DOHH2 (cell line): ENCODE measurements around the gene NLRC3.

ENCODE experiments used
- H3F3A ChIP-seq: fragments of 200-600 bp; sonication (generic), shearing (Covaris generic); 2 replicates; pipeline ENCODE4 v1.6.0; 2016; ENCODE audit warnings: antibody characterized with exemption, mild to moderate bottlenecking; ENCODE audit not compliant: control insufficient read depth, insufficient read depth
- H3K27ac ChIP-seq: fragments of 200-600 bp; sonication (generic); 2 replicates; pipeline ENCODE4 v1.5.1; 2014; ENCODE audit warnings: low read depth, mild to moderate bottlenecking, low read length, moderate library complexity
- H3K27me3 ChIP-seq: fragments of 200-600 bp; sonication (generic); 2 replicates; pipeline ENCODE4 v1.6.1; 2014; ENCODE audit warnings: mild to moderate bottlenecking, low read length, mixed read lengths; ENCODE audit not compliant: control insufficient read depth
- H3K36me3 ChIP-seq: fragments of 200-600 bp; sonication (generic); 2 replicates; pipeline ENCODE4 v1.6.1; 2014; ENCODE audit warnings: mild to moderate bottlenecking, low read length, moderate library complexity, mixed read lengths; ENCODE audit not compliant: control insufficient read depth
- H3K4me1 ChIP-seq: fragments of 200-600 bp; sonication (generic); 2 replicates; pipeline ENCODE4 v1.6.1; 2014; ENCODE audit warnings: mild to moderate bottlenecking, low read length, mixed read lengths; ENCODE audit not compliant: control insufficient read depth
- H3K4me2 ChIP-seq: fragments of 200-600 bp; sonication (generic); 2 replicates; pipeline ENCODE4 v1.6.0; 2014; ENCODE audit warnings: mild to moderate bottlenecking, low read length, moderate library complexity
- H3K4me3 ChIP-seq: fragments of 200-600 bp; sonication (generic); 2 replicates; pipeline ENCODE4 v1.5.1; 2014; ENCODE audit warnings: mild to moderate bottlenecking, low read length, mixed read lengths
- H3K79me2 ChIP-seq: fragments of 200-600 bp; sonication (generic); 2 replicates; pipeline ENCODE4 v1.6.1; 2014; ENCODE audit warnings: mild to moderate bottlenecking, low read length, mixed read lengths; ENCODE audit not compliant: control insufficient read depth
- H3K9me2 ChIP-seq: fragments of 200-600 bp; sonication (generic); replicated peaks from 2 replicates; pipeline ENCODE4 v1.6.1; 2014; ENCODE audit warnings: mild to moderate bottlenecking, low read length, mixed read lengths; ENCODE audit not compliant: control insufficient read depth
- H3K9me3 ChIP-seq: fragments of 200-600 bp; sonication (generic); 2 replicates; pipeline ENCODE4 v1.6.1; 2014; ENCODE audit warnings: antibody characterized with exemption, low read length, mixed read lengths; ENCODE audit not compliant: control insufficient read depth, insufficient read depth
- H4K20me1 ChIP-seq: fragments of 200-600 bp; sonication (generic); 2 replicates; pipeline ENCODE4 v1.6.0; 2014; ENCODE audit warnings: low read depth, mild to moderate bottlenecking, antibody characterized with exemption, low read length, moderate library complexity; ENCODE audit not compliant: control insufficient read depth, insufficient read depth
- EZH2phosphoT487 ChIP-seq: fragments of 200-600 bp; sonication (generic); IDR thresholded peaks from 2 replicates; pipeline ENCODE4 v1.6.1; 2017; ENCODE audit warnings: borderline replicate concordance, mild to moderate bottlenecking, antibody characterized with exemption, low read length, moderate library complexity, mixed read lengths
- TF ChIP-seq, protein P1 (sequence below): fragments of 200-600 bp; sonication (generic); IDR thresholded peaks from one replicate; pipeline ENCODE4 v1.5.1; 2014; ENCODE audit warnings: antibody characterized with exemption, mild to moderate bottlenecking, low read depth, low read length; ENCODE audit not compliant: poor library complexity, severe bottlenecking

NLRC3 gene

DNA sequence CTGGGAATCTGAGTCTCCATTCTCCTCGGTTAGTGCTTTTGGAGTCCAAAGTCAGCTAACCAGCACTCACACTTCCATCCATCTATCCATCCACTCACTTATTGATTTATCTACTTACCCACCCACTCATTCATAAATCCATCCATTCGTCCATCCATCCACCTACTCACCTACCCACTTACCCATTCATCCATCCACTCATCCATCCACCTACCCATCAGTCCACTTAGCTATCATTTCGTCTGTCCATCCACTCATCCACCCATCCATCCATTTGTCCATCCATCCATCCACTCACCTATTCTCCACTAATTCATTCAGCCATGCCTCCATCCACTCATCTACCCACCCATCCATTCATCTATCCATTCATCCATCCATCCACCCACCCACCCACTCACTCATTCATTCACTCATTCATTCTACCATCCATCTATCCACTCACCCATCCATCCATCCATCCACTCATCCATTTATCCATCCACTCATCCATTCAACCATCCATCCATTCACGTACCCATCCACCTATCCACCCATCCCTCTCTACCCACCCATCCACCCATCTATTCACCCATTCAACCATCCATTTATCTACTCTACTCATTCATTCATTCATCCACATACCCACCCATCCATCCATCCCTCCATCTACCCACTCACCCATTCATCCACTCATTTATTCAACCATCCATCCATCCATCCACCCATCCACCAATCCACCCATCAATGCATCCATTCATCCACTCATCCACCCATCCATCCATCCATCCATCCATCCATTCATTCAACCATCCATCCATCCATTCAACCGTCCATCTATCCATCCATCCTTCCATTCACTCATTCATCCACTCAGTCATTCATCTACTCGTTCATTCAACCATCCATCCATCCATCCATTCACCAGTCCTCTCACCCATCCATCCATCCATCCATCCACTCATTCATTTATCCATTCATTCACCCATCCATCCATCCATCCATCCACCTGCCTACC is 26.1 kb downstream of the NLRC3 start:
- H4K20me1 ChIP-seq: no peaks in the 10 kb centered on the region
- no peaks in the 10 kb centered on the region for H3K27me3 ChIP-seq
- H3K27ac ChIP-seq: no peak overlapping the region
- no peak overlapping the region for H3K4me2 ChIP-seq
- H3K36me3 ChIP-seq: peaks cover 83% of the 10 kb centered on the region
- H3K9me2 ChIP-seq: no peaks in the 10 kb centered on the region; the same call in 1 of the 2 replicates
- H3K4me1 ChIP-seq: peaks cover 20% of the 10 kb centered on the region
- H3K4me3 ChIP-seq: no peak overlapping the region
- no peak for TF ChIP-seq EZH2phosphoT487
- TF ChIP-seq, protein P1, sequence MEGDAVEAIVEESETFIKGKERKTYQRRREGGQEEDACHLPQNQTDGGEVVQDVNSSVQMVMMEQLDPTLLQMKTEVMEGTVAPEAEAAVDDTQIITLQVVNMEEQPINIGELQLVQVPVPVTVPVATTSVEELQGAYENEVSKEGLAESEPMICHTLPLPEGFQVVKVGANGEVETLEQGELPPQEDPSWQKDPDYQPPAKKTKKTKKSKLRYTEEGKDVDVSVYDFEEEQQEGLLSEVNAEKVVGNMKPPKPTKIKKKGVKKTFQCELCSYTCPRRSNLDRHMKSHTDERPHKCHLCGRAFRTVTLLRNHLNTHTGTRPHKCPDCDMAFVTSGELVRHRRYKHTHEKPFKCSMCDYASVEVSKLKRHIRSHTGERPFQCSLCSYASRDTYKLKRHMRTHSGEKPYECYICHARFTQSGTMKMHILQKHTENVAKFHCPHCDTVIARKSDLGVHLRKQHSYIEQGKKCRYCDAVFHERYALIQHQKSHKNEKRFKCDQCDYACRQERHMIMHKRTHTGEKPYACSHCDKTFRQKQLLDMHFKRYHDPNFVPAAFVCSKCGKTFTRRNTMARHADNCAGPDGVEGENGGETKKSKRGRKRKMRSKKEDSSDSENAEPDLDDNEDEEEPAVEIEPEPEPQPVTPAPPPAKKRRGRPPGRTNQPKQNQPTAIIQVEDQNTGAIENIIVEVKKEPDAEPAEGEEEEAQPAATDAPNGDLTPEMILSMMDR: no peak
- no peaks in the 10 kb centered on the region for H3K9me3 ChIP-seq
- no peaks in the 10 kb centered on the region for H3F3A ChIP-seq
- H3K79me2 ChIP-seq: no peaks in the 10 kb centered on the region

DNA sequence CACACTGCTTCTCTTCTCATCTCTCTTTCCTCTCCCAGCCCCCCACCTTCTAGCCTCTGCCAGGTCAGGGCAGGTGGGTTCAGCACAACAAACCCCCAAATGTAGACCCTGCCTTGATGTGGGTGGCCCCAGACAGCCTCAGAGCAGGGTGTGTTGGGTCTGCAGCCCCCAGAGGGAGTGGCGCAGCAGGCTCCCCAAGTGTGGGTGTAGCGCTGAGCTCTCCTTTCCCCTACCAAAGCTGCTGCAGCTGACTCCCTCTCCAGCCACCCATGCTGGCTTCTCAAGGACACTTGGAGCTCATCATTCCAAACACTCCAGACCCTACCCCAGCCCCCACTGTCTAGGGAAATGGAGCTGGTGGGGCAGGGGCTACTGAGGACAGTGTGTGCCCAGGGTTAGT is 27.3 kb downstream of the NLRC3 start:
- H3K27ac ChIP-seq: no peak overlapping the region
- no peak for TF ChIP-seq EZH2phosphoT487
- TF ChIP-seq, protein P1: no peak
- no peaks in the 10 kb centered on the region for H3F3A ChIP-seq
- H3K4me3 ChIP-seq: no peak overlapping the region
- no peaks in the 10 kb centered on the region for H3K9me3 ChIP-seq
- H3K27me3 ChIP-seq: no peaks in the 10 kb centered on the region
- H3K36me3 ChIP-seq: peaks cover 84% of the 10 kb centered on the region
- H3K79me2 ChIP-seq: no peaks in the 10 kb centered on the region
- peaks cover 8% of the 10 kb centered on the region for H3K4me1 ChIP-seq
- H3K9me2 ChIP-seq: no peaks in the 10 kb centered on the region; the same call in 1 of the 2 replicates
- no peak overlapping the region for H3K4me2 ChIP-seq
- H4K20me1 ChIP-seq: no peaks in the 10 kb centered on the region

DNA sequence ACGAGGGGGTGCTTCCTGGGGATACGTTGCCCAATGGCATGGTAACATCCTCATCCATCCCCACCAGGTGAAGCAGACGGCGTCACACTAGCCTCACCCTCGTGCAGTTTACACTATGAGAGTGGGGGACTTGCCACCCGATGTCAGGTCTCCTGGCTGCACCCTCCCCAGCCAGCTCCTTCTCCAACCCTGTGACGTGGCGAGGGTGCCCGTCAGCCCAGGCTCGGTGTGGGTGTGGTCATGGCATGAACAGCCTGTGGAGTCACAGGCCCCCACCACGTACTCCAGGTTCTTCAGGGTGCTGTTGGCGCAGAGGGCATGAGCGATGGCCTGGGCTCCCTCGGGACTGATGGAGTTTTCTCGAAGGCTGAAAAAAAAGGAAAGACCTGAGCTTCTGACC is 28.3 kb downstream of the NLRC3 start:
- Histone ChIP-seq H3K9me2 (no peaks in the 10 kb centered on the region; the same call in 1 of the 2 replicates), H3K27me3 (no peaks in the 10 kb centered on the region), H3K9me3 (no peaks in the 10 kb centered on the region), H3K4me2 (no peak overlapping the region), H4K20me1 (no peaks in the 10 kb centered on the region), H3K27ac (no peak overlapping the region), H3K4me1 (no peaks in the 10 kb centered on the region), H3K36me3 (peaks cover 82% of the 10 kb centered on the region), H3K79me2 (no peaks in the 10 kb centered on the region), H3F3A (no peaks in the 10 kb centered on the region), H3K4me3 (no peak overlapping the region)
- TF ChIP-seq EZH2phosphoT487: no peak
- TF ChIP-seq, protein P1: no peak
